OCI-LY7 (cell line): ENCODE measurements around the gene GM2A.

ENCODE experiments used
- EZH2phosphoT487 ChIP-seq: fragments of 200-600 bp; sonication (generic); IDR thresholded peaks from 2 replicates; pipeline ENCODE4 v1.6.1; 2018; ENCODE audit warnings: low read depth, borderline replicate concordance, mild to moderate bottlenecking, mixed run types, antibody characterized with exemption, low read length, moderate library complexity, mixed read lengths
- TF ChIP-seq, protein P1 (sequence below): fragments of 200-600 bp; sonication (generic); conservative IDR thresholded peaks from 2 replicates; pipeline ENCODE4 v1.5.1; 2014; ENCODE audit warnings: mild to moderate bottlenecking, antibody characterized with exemption, low read length, moderate library complexity, mixed read lengths

DNA sequence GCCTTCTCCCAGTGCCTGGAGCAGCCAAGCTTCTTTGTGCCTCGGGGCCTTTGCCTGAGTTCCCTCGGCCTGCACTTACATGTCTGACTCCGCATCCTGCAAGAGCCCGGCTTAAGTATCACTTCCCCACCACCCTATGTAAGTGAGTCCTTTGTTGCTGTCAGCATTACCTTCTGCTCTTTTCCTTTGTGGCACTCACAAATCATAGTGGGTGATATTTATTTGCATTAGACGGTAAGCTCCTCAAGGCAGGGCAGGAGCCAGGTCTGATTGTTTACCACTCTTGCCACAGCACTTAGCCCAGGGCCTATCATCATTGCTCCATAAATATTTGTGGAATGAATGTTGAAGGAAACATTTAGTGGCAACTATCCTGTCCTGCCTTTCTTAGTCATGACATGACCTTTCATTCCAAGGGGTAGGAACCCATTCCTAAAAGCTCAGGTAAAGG is 4.8 kb downstream of the GM2A start:
- TF ChIP-seq, protein P1, sequence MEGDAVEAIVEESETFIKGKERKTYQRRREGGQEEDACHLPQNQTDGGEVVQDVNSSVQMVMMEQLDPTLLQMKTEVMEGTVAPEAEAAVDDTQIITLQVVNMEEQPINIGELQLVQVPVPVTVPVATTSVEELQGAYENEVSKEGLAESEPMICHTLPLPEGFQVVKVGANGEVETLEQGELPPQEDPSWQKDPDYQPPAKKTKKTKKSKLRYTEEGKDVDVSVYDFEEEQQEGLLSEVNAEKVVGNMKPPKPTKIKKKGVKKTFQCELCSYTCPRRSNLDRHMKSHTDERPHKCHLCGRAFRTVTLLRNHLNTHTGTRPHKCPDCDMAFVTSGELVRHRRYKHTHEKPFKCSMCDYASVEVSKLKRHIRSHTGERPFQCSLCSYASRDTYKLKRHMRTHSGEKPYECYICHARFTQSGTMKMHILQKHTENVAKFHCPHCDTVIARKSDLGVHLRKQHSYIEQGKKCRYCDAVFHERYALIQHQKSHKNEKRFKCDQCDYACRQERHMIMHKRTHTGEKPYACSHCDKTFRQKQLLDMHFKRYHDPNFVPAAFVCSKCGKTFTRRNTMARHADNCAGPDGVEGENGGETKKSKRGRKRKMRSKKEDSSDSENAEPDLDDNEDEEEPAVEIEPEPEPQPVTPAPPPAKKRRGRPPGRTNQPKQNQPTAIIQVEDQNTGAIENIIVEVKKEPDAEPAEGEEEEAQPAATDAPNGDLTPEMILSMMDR, result no peak
- no peak for TF ChIP-seq EZH2phosphoT487
